HG03342 (cell line): ENCODE data around the gene ENTREP3.

Experiments
- ATAC-seq: cut with Tn5 transposase; IDR thresholded peaks from one replicate; pipeline ENCODE4 v1.9.1; 2021; ENCODE audit warnings: mild to moderate bottlenecking, moderate library complexity; ENCODE audit not compliant: unreplicated experiment

ENTREP3 gene

GRCh38 chr1:155279268-155279667, 24.0 kb upstream of the ENTREP3 start:
- no peak for ATAC-seq

DNA sequence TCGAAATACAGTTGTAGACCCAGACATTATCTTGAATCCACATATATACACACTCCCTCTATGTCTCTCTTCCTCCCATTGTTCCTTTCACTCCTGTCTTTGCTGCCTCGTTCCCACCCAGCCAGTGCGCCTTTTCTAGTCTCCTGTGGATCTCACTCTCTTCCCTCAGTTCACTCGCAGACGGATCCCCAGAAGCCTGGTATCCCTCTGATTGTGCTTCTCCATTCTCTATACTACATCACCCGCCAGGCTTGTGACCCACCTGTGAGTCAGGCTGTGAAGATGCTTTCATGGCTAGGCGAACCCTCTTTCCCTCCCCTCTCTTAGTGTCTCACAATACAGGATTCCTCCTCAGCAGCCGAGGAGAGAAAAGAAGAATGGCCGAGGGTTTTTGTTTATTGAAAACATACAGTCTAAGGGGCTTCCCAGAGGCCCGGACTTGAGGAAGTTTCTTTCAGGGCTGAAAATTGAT, 23.4 kb upstream of the ENTREP3 start:
- ATAC-seq, result no peak

- no peak for ATAC-seq
These were observed 22.8 kb upstream of the ENTREP3 start for GRCh38 chr1:155277902-155278688.

DNA sequence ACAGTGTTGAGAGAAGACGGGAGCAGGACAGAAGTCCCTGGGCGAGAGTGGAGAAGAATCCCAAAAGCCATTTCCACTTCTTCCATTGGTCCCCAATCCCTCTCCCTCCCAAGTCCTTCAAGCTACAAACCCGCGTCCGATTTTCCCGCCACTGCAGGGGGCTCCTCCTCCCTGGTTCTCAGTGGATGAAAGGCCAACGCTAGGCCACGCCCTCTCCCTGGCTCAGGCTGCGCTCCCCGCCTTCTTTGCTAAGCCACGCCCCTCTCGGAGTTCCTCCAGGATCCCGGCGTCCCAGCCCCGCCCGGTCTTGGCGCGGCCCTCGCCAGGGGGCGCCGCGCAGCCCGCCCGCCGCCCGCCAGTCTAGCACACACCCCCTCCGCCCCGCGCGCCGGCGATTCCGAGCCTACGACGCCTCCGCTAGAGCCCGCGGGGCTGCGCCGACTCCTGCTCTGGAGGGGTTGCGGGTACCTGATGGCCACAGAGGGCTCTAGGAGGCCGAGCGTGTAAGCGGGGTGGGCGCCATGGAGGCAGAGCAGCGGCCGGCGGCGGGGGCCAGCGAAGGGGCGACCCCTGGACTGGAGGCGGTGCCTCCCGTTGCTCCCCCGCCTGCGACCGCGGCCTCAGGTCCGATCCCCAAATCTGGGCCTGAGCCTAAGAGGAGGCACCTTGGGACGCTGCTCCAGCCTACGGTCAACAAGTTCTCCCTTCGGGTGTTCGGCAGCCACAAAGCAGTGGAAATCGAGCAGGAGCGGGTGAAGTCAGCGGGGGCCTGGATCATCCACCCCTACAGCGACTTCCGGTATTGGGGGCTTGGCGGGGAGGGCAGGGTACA, 22.0 kb upstream of the ENTREP3 start, which contains the start of gene HCN3:
Gene HCN3 (plus strand): TSS at position 394 of the 832 bp plus-strand sequence. CDS start 128 bp downstream, at position 522.
- ATAC-seq, result peak; percentile 54

- ATAC-seq, result peak; percentile 78
These were observed 18.3 kb upstream of the ENTREP3 start, which contains the start of gene CLK2 for GRCh38 chr1:155273343-155274245. Gene CLK2, minus strand, starts transcription at chr1:155273504. Its CDS starts 2,527 bp downstream, at chr1:155270977.

DNA sequence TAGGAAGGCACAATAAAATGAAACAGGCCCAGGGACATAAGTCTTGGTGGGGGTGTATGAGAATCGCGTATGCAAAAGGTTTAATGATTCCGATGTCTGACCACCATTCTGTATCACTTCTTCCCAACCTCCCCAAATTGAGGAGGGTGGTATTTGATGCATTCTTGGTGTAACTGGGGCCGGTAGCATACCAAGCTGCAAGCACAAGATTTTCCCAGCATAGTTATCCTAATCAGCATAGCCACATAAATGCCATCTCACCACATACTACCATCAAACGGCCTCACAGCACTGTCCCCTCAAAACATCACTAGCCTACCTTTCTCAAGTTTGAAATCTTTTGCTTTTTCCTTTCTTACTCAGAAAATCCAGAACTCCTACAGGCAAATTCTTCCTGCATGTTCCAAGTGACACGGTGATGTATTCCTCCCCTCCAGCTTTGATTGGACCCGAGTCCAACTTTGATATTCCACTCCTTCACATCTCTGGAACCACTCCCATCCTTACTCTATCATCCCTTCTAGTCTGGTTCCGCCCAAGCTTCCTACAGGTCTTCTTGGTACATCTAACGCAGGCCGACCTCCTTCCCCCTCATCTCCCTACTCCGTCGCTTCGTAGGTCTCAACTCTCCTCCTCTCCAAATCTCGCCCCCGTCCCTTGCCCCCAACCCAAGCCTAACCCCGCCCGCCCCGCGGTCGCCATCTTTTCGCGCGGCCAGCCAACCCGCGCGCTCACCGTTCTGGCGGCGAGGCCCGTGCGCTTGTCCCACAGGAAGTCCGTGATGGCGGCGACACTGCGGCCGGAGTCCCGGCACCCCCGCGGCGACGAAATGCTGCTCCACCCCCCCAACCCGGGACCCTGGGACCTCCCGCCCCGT, 17.4 kb upstream of the ENTREP3 start:
- ATAC-seq, result peak; percentile 24

GRCh38 chr1:155269381-155269780, 14.1 kb upstream of the ENTREP3 start:
- ATAC-seq, result no peak

- no peak for ATAC-seq
These were observed 13.3 kb upstream of the ENTREP3 start for GRCh38 chr1:155268630-155269029.

DNA sequence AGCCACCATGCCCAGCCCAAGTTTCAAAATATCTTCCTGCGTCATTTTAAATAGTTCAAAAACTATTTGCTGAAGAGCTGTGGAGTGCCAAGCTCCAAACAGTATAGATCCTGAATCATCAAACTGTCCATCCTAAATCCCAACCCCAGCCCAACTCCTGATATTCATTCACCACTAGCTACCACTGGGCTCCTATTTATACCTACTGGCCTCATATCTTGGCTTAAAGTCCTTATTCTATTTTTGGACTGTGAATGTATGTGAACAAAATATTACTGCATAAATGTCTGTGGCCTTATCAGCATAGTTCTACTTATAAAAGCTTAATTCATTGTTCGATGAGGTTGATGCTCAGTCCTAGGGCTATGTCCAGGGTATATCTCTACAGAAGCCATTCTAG, 12.1 kb upstream of the ENTREP3 start:
- no peak for ATAC-seq

GRCh38 chr1:155266553-155266952, 11.3 kb upstream of the ENTREP3 start:
- ATAC-seq, result no peak

- no peak for ATAC-seq
These were observed 7.8 kb upstream of the ENTREP3 start for GRCh38 chr1:155263067-155263466.

DNA sequence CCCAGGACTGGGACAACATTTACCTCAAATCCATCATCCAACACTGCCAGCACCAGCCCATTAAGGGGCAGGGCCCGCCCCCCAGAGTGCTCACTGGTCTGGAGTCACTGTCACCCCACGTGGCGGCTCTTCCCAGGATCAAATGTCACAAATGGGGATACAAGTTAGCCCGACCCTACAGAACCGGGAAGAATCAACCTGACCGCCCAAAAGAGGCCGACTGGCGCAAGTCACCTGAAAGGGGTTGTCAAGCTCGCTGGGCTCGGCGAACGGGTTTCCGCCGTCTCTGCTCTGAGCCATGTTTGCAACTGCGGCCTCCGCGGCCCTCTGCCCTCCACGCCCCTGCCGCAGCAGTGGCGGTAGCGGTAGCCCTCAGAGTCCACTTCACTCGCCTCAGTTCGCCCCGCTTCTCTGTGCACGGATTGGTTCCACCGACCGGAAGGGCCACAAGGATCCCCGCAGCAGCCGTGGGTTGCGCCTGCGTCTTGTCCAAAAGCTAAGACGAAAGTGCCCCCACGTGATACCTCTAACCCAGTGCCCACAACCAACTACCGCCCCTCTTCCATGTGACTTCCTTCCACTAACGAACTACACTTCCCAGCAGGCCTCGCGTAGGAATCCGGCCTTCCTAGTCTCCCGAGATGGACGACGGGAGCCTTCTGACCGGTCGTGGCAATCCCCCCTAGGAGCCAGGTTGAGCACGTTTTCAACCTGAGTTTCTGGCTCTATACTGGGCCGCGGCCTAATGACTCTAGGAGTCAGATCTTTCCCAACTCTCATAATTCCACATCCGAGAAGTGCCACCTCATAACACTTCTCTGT, 6.8 kb upstream of the ENTREP3 start, which contains the start of gene SCAMP3:
Gene SCAMP3 (minus strand): TSS at position 509 of the 822 bp plus-strand sequence. CDS start 209 bp downstream, at position 300.
- peak; percentile 88 for ATAC-seq

GRCh38 chr1:155261493-155261851, 6.2 kb upstream of the ENTREP3 start:
- ATAC-seq, result no peak

GRCh38 chr1:155260276-155260675, 5.0 kb upstream of the ENTREP3 start:
- ATAC-seq, result no peak

DNA sequence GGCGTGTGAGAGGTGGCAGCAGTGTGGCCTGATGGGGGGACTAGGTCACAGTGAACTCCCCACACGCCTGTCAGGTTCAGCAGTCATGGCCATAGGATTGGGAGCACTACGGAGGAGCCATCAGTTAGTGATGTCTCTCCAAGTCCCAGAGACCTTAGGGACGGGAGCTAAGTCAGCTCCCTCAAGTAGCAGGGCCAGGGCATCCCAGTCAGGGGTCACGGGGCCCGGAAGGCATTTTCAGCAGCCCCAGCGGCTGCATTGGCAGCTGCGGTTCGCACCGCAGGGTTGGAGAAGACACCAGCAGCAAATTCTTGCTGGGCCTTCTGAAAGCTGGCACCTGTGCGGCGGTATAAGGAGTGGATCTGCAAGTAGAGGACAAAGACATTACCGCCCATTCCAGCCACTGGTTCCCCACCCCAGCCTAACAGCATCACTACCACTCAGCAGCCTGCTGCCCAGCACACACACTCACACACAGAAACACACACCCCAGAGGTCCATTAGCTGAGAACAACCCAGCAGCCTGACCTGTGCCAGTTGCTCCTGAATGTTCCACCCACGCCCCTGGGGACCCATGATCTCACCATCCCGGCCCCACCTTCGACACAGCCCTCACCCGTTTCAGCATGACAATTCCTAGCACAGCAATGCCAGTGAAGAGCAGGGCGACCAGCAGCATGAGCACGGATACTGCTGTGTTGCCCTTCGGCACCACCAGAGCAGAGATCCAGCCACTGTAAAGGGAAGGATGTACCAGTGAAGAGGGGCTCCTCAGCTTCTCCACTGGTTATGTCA, 972 bp upstream of the ENTREP3 start:
- no peak for ATAC-seq

GRCh38 chr1:155254714-155255242, 505 bp downstream of the ENTREP3 start:
- ATAC-seq, result no peak

GRCh38 chr1:155254228-155254713, 1.0 kb downstream of the ENTREP3 start:
- ATAC-seq, result no peak
